ENCODE measurements around the gene POLD4.

POLD4 gene

DNA sequence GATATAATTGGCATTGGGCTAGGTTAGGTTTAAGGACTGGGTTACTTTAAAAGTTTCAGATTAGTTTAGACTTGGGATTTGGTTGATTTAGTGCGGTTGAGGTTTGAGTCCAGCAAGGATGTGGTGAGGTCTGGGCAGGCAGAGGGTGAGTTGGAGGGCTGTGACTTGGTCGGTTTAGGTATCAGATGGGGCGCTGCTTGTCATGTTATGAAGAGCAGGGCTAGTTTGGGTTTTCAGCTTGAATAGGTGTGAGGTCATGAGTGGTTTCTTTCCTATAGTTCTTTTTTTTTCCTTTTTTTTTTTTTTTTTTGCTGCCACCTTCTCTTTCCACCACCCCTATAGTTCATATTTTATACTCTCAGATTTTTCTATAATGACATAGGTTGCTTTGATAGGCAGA lies 15.3 kb upstream of the POLD4 start:
- H3K9me3 Mint-ChIP-seq = no peaks in the 10 kb centered on the region
- ATAC-seq (peak; percentile 84), DNase-seq (peak in 1 of 2 donors; percentile 71)
- no peak overlapping the region for H3K27ac Mint-ChIP-seq
- peaks cover 76% of the 10 kb centered on the region for H3K4me1 Mint-ChIP-seq
- H3K27me3 Mint-ChIP-seq = peaks cover 31% of the 10 kb centered on the region
- H3K4me3 Mint-ChIP-seq = no peak overlapping the region

GRCh38 chr11:67367761-67368227 lies 14.4 kb upstream of the POLD4 start:
- peaks cover 75% of the 10 kb centered on the region for H3K4me1 Mint-ChIP-seq
- peaks cover 29% of the 10 kb centered on the region for H3K27me3 Mint-ChIP-seq
- DNase-seq = no peak
- H3K9me3 Mint-ChIP-seq = no peaks in the 10 kb centered on the region
- H3K27ac Mint-ChIP-seq = no peak overlapping the region
- ATAC-seq = no peak
- H3K4me3 Mint-ChIP-seq = no peak overlapping the region

- no peak overlapping the region for H3K4me3 Mint-ChIP-seq
- DNase-seq (no peak), ATAC-seq (peak; percentile 11)
- H3K9me3 Mint-ChIP-seq = no peaks in the 10 kb centered on the region
- H3K27me3 Mint-ChIP-seq = peaks cover 29% of the 10 kb centered on the region
- H3K27ac Mint-ChIP-seq = no peak overlapping the region
- H3K4me1 Mint-ChIP-seq = peaks cover 75% of the 10 kb centered on the region
Measured at GRCh38 chr11:67366961-67367760, 13.8 kb upstream of the POLD4 start.

DNA sequence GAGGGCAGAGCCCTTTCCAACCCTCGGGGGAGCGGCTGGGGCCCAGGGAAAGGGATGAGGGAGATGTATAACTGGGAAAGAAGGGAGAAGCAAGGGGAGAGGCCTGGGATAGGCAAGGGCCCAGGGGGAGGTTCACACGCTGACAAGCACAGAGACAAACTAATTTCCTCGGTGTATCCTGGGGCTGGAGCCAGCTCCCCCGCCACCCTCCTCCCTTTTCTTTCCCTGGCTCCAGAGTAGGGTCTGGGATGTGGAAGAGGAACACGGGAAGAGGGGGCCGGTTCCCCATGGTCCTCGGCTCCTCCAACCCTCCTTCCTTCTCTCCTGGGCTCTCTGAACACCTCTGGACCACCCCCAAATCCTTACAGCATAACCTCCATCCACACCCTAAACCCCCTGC lies 13.2 kb upstream of the POLD4 start:
- Mint-ChIP-seq H3K27ac (no peak overlapping the region), H3K27me3 (peaks cover 22% of the 10 kb centered on the region), H3K4me1 (peaks cover 69% of the 10 kb centered on the region)

DNA sequence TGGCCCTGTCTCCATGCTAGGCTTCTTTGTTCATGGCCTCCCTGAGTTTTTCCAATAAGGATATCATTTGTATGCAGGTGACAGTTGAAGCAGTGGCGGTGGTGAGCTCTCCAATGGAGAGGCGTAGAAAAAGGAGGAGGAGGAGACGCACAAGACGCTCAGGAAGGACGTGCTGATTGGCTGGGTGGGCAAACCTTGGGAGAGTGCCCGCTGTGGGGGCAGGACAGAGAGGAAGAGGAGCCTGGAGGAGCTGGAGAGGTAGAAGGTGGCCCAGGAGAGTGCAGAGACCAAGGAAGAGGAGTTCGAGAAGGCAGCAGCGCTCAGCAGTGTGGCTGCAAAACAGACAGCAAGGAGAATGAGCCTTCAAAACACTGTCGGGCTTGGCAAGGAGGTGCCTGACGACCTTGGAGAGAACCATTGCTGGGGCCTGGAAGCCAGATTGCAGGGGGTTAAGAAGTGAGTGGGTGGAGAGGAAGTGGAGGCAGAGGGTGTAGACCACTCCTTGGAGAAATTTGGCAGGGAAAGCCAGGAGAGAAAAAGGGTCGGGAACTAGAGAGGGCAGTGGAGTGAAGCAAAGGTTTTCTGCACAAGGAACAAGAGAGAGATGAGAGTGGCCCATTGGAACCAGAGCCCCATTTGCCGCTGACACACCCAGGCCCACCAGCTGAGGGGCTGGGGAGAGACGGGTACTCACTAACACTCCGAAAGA lies 12.5 kb upstream of the POLD4 start:
- ATAC-seq (no peak), DNase-seq (no peak)
- Mint-ChIP-seq H3K4me1 (peaks cover 62% of the 10 kb centered on the region), H3K9me3 (no peaks in the 10 kb centered on the region), H3K27me3 (peaks cover 16% of the 10 kb centered on the region), H3K4me3 (no peak overlapping the region), H3K27ac (no peak overlapping the region)

More for the DNA sequence above, 13.2 kb upstream of the POLD4 start:
- ATAC-seq (no peak), DNase-seq (no peak)
- Mint-ChIP-seq H3K4me3 (no peak overlapping the region), H3K9me3 (no peaks in the 10 kb centered on the region)

DNA sequence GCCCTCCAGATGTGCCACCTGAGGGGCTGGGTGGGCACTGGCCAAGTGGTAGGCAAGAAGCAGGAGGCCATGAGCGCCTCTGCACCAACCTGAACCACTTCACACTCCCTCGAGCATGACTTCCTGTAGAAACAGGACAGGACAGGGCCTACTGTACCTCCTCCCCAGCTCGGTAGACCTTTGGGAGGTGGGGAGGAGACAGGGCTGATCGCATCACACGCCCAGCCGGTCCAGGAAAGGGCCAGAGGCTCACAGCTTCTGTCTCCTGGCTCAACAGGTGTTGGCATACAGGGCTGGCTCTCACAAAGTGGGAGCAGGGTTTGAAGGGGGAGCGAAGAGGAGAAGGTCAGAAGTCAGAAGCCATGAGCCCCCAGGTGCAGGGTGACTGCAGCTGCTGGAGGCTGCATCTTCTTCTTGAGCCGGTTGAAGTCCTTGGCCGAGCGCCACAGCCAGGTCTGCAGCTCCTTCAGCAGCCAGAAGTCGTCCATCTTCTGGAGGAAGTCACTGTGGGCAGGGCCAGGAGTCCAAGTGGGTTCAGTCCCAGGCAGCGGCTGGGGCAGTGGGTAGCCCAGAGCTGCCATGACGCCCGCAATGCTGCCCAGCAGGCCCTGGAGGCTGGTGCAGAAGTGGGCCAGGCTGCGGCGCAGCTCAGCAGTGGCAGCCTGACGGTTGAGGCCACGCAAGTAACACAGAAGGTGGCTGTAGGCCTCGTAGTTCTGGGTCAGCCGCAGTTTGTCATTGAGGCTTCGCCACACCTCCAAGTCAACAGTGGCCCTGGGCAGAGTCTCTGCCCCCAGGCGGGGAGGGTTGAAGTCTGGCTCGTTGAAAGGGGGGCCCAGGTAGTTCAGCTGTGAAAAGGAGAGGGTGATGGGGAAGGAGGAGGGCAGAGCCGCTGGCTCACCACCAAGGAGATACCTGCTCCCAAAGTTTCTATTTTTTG lies 11.7 kb upstream of the POLD4 start:
- Mint-ChIP-seq H3K27ac (no peak overlapping the region), H3K27me3 (peaks cover 8% of the 10 kb centered on the region), H3K9me3 (no peaks in the 10 kb centered on the region), H3K4me1 (peaks cover 54% of the 10 kb centered on the region), H3K4me3 (no peak overlapping the region)
- ATAC-seq = no peak
- DNase-seq = no peak

GRCh38 chr11:67364169-67364568 lies 10.8 kb upstream of the POLD4 start:
- Mint-ChIP-seq H3K4me3 (no peak overlapping the region), H3K4me1 (peaks cover 45% of the 10 kb centered on the region), H3K9me3 (no peaks in the 10 kb centered on the region), H3K27me3 (peaks cover 1% of the 10 kb centered on the region), H3K27ac (no peak overlapping the region)
- DNase-seq (no peak), ATAC-seq (no peak)

GRCh38 chr11:67357831-67358670 lies 4.7 kb upstream of the POLD4 start:
- Mint-ChIP-seq H3K27ac (no peak overlapping the region), H3K27me3 (no peaks in the 10 kb centered on the region), H3K4me1 (peaks cover 34% of the 10 kb centered on the region), H3K4me3 (no peak overlapping the region), H3K9me3 (no peaks in the 10 kb centered on the region)
- DNase-seq (no peak), ATAC-seq (no peak)

- peak overlapping the region; percentile 36 to 46 for H3K4me3 Mint-ChIP-seq
Measured at GRCh38 chr11:67356864-67357561, 3.7 kb upstream of the POLD4 start.

DNA sequence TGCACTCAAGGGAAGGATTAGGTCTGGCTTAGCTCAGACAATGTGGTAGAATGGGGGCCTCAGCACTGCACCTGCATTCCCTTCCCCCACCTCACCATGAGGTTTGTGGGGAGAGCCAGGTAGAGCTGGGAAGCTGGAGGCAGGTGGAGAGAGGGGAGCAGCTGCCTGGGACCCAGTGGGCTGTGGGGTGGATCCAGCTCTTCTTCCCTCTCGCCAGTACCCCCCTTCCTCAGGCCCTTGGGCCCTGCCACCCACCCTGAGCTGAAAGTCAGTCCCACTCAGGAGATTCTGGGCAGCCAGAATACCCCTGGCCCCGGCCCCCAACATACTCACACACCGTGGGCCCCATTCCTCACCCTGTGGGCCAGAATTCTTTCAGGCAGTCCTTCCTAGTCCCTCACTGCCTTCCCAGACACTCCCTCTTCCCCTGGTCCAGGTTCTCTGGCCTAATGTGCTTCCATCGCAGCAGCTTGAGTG lies 3.1 kb upstream of the POLD4 start:
- Mint-ChIP-seq H3K4me1 (peaks cover 46% of the 10 kb centered on the region), H3K4me3 (peak overlapping the region; percentile 36 to 46), H3K27me3 (no peaks in the 10 kb centered on the region), H3K27ac (peak overlapping the region; percentile 81 to 85), H3K9me3 (no peaks in the 10 kb centered on the region)
- no peak for ATAC-seq
- DNase-seq = no peak

More at GRCh38 chr11:67356864-67357561, 3.7 kb upstream of the POLD4 start:
- no peaks in the 10 kb centered on the region for H3K9me3 Mint-ChIP-seq
- peak overlapping the region; percentile 81 to 85 for H3K27ac Mint-ChIP-seq
- ATAC-seq = peak; percentile 11
- H3K27me3 Mint-ChIP-seq = no peaks in the 10 kb centered on the region
- peak; percentile 67 to 72 for DNase-seq
- H3K4me1 Mint-ChIP-seq = peaks cover 42% of the 10 kb centered on the region

DNA sequence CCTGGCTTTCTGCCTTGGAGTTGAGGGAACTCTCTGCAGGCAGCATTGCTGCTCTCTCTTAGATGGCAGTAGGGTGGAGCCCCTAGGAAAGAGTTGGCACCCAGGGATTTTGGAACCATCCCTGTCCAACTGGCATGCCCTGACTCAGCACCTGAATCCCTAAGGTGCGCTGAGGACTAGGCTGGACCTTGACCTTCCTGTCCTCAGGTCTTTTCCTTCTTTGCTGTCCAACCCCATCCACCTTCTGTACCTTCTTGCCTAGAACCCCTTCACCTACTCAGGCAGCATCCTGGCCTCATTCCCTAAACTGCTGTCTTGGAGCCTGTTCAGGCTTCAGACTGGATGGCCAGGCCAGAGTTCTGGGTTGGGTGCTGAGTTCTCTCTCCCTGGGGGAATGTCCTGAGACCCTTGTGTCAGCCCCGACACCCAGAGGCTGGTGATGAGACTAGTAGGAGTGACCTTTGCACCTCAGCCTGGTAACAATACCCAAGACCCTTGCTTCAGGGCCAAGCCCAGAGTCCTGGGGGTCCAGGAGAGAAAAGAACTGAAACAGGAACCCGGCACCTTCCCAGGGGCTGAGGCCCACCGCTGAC lies 2.5 kb upstream of the POLD4 start:
- Mint-ChIP-seq H3K27ac (peak overlapping the region in 1 of 2 donors; percentile 45), H3K27me3 (no peaks in the 10 kb centered on the region), H3K9me3 (no peaks in the 10 kb centered on the region), H3K4me1 (peaks cover 52% of the 10 kb centered on the region), H3K4me3 (no peak overlapping the region)
- ATAC-seq (no peak), DNase-seq (no peak)

- Mint-ChIP-seq H3K4me1 (peaks cover 53% of the 10 kb centered on the region), H3K9me3 (no peaks in the 10 kb centered on the region), H3K27ac (peak overlapping the region in 1 of 2 donors; percentile 75), H3K27me3 (no peaks in the 10 kb centered on the region), H3K4me3 (peak overlapping the region in 1 of 2 donors; percentile 34)
- DNase-seq = no peak
- no peak for ATAC-seq
Measured at GRCh38 chr11:67355023-67355793, 1.9 kb upstream of the POLD4 start.

Data from stimulated activated naive CD8-positive, alpha-beta T cell treated with anti-CD3 and anti-CD28 coated beads, Interleukin-15, amount 100 ng/mL, for 72 hours (primary cell).